ENCODE measurements around the gene SLC35D1.
"Not testable (repeated sequence)": the region's sequence is repeated elsewhere in the genome, so short reads cannot be mapped to it uniquely, and the experiment has no call there.

Gene SLC35D1

DNA sequence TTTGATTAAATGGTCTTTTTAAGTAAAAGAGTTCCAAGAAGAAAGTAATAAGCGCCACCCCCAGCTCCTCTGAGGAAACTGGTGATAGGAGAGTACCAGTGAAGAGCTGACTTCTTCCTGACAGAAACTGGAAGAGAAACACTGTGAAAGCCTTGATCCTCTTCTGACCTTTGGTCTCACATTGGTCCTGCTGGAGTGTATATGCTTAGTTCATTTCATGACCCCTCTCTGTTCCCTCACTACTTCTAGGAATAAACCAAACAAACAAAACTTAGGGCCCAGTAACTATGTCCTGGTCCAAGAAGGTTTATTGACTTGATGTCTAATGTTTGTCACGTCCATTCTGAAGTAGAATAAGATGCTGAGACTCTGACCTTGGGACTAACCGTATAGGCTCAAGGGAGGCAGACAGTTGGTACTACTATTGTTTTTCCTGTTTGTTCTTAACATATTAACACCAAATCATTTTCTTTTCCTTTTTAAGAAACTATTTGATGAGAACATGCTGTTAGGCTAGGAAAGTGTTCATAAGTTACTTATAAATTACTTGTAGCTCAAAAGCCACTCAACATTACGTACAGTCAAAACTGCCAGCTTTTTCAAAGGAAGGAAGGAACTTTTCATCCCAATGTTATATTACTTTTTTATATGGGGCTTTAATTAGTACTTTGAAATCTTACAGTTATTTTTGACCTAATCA lies 71.2 kb downstream of the SLC35D1 start:
- no peak for DNase-seq

DNA sequence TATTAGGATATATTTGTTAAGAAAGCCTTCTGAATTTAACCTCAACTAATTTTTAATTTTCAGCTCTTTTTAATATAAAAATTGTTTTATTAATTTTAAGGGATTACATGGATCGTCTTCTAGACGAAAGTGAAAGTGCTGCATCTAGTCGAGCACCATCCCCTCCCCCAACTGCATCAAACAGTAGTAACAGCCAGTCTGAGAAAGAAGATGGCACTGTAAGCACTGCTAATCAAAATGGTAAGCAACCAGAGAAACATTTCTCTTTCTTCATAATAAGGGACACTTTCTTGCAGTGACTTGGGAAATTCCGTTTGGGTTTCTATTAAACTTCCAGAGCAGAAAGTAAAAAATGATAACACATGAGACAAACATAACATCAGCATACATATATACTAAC lies 72.3 kb downstream of the SLC35D1 start:
- no peak for DNase-seq

DNA sequence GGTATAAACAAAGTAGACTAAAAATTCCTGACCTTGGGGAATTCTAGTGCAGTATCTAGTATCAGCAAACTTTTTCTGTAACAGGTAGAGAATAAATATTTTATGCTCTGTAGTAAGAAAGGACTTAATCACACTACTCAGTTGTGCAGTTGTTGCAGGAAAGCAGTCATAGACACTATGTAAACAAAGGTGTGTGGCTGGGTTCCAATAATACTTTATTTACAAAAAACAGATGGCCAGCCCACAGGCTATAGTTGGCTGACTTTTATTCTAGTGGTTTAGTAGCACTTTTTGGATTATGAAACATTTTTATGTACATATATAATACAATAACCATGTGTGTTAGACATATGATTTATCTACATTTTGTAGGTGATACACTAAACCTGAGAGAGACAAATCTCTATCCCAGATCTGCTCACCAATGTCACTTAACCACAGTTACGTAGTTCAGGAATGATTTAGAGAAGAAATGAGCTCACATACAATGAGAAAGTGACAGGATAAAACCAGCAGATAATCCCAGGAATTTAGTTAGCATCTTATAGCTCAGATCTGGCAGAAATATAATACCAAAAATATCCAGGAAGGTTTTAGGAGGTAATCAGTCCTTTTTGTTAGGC lies 73.1 kb downstream of the SLC35D1 start:
- no peak for DNase-seq

DNA sequence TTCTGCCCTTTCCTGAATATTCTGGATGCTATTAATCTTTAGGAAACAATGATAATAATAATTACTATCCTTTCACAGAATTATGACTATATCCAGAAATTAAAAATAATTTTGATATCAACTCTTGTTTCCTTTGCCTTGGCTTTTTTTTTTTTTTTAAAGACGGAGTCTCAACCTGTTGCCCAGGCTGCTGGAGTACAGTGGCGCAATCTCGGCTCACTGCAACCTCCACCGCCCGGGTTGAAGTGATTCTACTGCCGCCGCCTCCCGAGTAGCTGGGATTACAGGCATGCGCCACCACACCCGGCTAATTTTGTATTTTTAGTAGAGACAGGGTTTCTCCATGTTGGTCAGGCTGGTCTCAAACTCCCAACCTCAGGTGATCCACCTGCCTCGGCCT lies 74.3 kb downstream of the SLC35D1 start:
- DNase-seq: not testable (repeated sequence)

DNA sequence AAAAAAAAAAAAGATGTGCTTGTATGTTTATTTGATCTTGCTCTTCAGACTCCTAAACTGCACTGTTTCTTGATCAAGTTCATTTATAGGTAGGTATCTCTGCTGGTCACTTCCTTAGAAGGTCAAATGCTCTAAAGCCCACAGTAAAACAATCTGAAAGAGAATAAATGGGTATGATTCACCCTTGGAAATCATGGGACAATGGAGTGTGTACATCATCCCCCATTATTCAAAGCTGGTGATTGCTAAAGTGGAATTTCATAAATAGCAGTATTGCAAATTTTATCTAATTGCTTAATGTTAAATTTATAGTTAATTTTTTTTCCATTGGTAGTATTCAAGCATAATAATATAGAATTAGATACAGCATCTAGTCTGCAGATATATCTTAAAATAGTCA lies 75.7 kb downstream of the SLC35D1 start:
- no peak for DNase-seq

DNA sequence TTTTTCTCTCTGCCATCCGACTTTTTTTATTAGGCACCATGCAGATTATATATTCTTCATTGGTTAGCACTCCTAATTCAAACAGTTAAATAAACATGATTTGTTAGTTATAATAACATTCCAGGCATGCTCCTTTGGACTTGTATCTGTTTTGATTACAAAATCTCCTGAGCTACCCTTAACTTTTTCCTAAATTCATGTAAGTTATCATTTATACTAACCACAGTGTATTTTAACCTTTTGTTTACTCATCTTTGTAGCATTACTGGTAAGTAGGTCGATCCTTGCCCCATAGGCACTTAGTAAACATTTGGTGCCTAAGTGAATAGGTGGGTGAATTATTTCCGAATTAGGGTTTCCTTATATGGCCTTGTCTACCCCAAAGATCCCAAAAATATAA lies 85.4 kb downstream of the SLC35D1 start:
- no peak for DNase-seq

DNA sequence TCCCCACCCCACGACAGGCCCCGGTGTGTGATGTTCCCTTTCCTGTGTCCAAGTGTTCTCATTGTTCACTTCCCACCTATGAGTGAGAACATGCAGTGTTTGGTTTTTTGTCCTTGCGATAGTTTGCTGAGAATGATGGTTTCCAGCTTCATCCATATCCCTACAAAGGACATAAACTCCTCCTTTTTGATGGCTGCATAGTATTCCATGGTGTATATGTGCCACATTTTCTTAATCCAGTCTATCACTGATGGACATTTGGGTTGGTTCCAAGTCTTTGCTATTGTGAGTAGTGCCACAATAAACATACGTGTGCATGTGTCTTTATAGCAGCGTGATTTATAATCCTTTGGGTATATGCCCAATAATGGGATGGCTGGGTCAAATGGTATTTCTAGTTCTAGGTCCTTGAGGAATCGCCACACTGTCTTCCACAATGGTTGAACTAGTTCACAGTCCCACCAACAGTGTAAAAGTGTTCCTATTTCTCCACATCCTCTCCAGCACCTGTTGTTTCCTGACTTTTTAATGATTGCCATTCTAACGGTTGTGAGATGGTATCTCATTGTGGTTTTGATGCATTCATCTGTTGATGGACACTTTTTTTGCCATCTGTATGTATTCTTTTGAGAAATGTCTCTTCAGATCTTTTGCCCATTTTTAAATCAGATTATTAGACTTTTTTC lies 87.6 kb downstream of the SLC35D1 start:
- not testable (repeated sequence) for DNase-seq

DNA sequence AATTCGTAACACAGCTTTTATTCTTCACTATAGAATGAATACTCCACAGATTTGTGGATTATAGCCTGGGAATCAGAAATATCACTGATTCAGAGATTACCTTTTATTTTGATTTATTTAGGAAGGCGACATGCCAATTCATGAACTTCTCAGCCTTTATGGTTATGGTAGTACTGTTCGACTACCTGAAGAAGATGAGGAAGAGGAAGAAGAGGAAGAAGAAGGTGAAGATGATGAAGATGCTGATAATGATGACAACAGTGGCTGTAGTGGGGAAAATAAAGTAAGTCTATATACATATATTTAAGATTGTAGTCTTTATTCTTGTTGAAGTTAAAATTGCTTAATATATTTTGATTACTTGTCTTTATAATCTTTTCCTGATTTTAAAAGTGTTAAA lies 96.0 kb downstream of the SLC35D1 start:
- DNase-seq: no peak

DNA sequence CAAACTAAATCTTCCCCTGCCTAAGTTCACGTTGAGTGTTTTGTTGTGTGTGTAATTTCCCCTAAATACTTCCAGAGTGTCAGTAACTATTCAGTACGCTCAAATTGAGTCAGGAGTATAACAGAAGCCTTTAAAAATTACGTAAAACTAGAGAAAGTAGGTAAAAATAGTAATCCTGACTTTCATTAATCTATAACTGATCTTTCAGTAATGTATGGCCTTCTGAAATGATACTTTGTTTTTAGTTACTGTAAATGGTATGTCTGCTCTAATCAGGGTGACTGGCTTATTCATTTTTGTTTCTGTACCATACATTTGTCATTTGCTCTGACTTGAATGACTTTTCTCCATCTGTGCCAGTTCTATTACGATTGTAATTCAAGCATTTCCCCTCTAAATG lies 99.7 kb downstream of the SLC35D1 start:
- DNase-seq: no peak

DNA sequence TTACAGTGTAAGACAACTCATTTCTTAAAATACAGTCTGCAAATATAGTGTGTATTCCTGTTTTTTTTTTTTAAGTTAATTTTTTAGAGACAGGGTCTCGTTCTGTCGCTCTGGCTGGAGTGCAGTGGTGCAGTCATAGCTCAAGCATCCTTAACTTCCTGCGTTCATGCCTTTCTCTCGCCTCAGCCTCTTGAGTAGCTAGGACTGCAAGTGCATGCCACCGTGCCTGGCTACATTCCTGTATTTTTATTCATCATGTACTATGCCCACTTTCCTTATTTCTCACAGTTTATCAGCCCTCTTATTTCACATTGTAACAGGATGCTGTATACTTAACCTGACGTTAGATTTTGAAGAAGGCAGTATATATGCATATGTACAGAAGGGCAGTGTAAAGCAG lies 102.4 kb downstream of the SLC35D1 start:
- DNase-seq: no peak

All from KG1 (cell line).